ENCODE results near the gene EEFSEC. TPM values are rescaled to one million over a fixed set of nuclear protein-coding genes. Genes with fewer than 3 reads are reported as not detected.

The EEFSEC gene
- total and polyA plus RNA-seq, 2 of the 8 experiments (the other 6 are each of a cell fraction or from before 2014, with no cell fraction given) = 13.1 to 19.8 TPM

- TF ChIP-seq USF2 (IDR thresholded peaks at IDR 0.05; ENCODE audit: low read length) (no peak), POLR2AphosphoS5 (IDR thresholded peaks at IDR 0.05; ENCODE audit: low read depth, low read length) (no peak), TEAD4 (IDR thresholded peaks at IDR 0.05; ENCODE audit: low read depth, low read length) (no peak), EP300 (IDR thresholded peaks at IDR 0.05; ENCODE audit: borderline replicate concordance in 1 of 2, low read depth in 2 of 2, low read length in 2 of 2) (no peak), TBP (IDR thresholded peaks at IDR 0.05; ENCODE audit: low read depth, low read length) (no peak), POU5F1 (IDR thresholded peaks at IDR 0.05; ENCODE audit: low read depth, low read length) (no peak)
Measured at GRCh38 chr3:128359060-128359664, 205.9 kb downstream of the EEFSEC start (continued).
